Panc1 (cell line): ENCODE results near the gene GLG1. TPM values are rescaled to one million over a fixed set of nuclear protein-coding genes. Genes with fewer than 3 reads are reported as not detected.

Experiments
- ATAC-seq: fragments of 200-7000 bp; cut with Tn5 transposase; 2 replicates; pipeline ENCODE4 v1.9.1; 2020; ENCODE audit warnings: mild to moderate bottlenecking, moderate library complexity
- BruUV-seq: library from RNA; stranded (reverse); fragments of 400-500 nt; replicated peaks from 2 replicates; lab custom pipeline; 2021; lab: Mats Ljungman, UMichigan
- CTCF ChIA-PET: fragments of 300-600 bp; sonication (Branson Sonifier 250); formaldehyde crosslinking; loops from one replicate; lab custom pipeline; 2022; ENCODE audit warnings: antibody characterized with exemption; lab: Charles Lee
- POLR2A ChIA-PET: fragments of 300-600 bp; sonication (Branson Sonifier 250); formaldehyde crosslinking; loops from one replicate; lab custom pipeline; 2022; ENCODE audit warnings: antibody characterized with exemption; lab: Charles Lee
- DNase-seq: peaks from one replicate; pipeline ENCODE4 v3.0.0-alpha.2; 2010; ENCODE audit warnings: low read depth, low spot score
- H3K27ac ChIP-seq: 2 replicates; pipeline ENCODE4 v1.5.1; 2011; ENCODE audit warnings: mild to moderate bottlenecking, low read length, inconsistent platforms
- H3K27me3 ChIP-seq: fragments of 200-500 bp; sonication (Bioruptor generic); 2 replicates; pipeline ENCODE4 v1.6.0; 2014; ENCODE audit warnings: low read length, inconsistent platforms; ENCODE audit not compliant: control insufficient read depth, insufficient read depth
- H3K36me3 ChIP-seq: fragments of 200-500 bp; sonication (Bioruptor generic); 2 replicates; pipeline ENCODE4 v1.5.1; 2014; ENCODE audit warnings: inconsistent platforms, mild to moderate bottlenecking, low read length, moderate library complexity; ENCODE audit not compliant: control insufficient read depth, insufficient read depth
- H3K4me1 ChIP-seq: 2 replicates; pipeline ENCODE4 v1.5.1; 2011; ENCODE audit warnings: inconsistent platforms, mild to moderate bottlenecking, low read length, moderate library complexity; ENCODE audit not compliant: control insufficient read depth, insufficient read depth
- H3K4me3 ChIP-seq, 2 experiments: 2 replicates each; pipeline ENCODE4 v1.5.1; 2011 to 2012; ENCODE audit warnings: low read depth in 2 of 2, low read length in 2 of 2, mild to moderate bottlenecking in 2 of 2, inconsistent platforms in 1 of 2, moderate library complexity in 1 of 2
- H3K9me3 ChIP-seq: fragments of 200-500 bp; sonication (Bioruptor generic); 2 replicates; pipeline ENCODE4 v1.5.1; 2014; ENCODE audit warnings: low read depth, mild to moderate bottlenecking, inconsistent platforms, low read length, moderate library complexity; ENCODE audit not compliant: control insufficient read depth, insufficient read depth
- POLR2AphosphoS5 ChIP-seq: IDR thresholded peaks from 2 replicates; pipeline ENCODE4 v1.6.1; 2012; ENCODE audit warnings: mild to moderate bottlenecking, low read depth, low read length, moderate library complexity
- SIN3A ChIP-seq: IDR thresholded peaks from 2 replicates; pipeline ENCODE4 v1.6.1; 2012; ENCODE audit warnings: low read depth, mild to moderate bottlenecking, low read length, moderate library complexity, borderline replicate concordance; ENCODE audit not compliant: insufficient read depth
- TCF7L2 ChIP-seq: IDR thresholded peaks from 2 replicates; pipeline ENCODE4 v1.6.1; 2011; ENCODE audit warnings: mild to moderate bottlenecking, low read depth, low read length, inconsistent platforms
- in situ Hi-C: cut with HindIII; loops from 2 replicates; pipeline ENCODE4 v1.10.0; 2016; ENCODE audit warnings: low sequenced_read_pairs, low pct_unique_long_range_greater_than_20kb
- intact Hi-C: fragments of 100-400 bp; cut with micrococcal nuclease; formaldehyde crosslinking; loops from one replicate; pipeline ENCODE4 v1.10.0; 2022; ENCODE audit not compliant: unreplicated experiment
- total RNA-seq: library from RNA; stranded (reverse); gene quantifications from one replicate; pipeline ENCODE4 v1.2.1, GENCODE V29; 2021; ENCODE audit not compliant: unreplicated experiment
- TF ChIP-seq, protein P1 (sequence below): fragments of 450-650 bp; IDR thresholded peaks from 2 replicates; pipeline ENCODE4 v1.5.1; 2017; ENCODE audit warnings: mild to moderate bottlenecking
- TF ChIP-seq, protein P2 (sequence below), 2 experiments: IDR thresholded peaks; 2 replicates each; pipeline ENCODE4 v1.6.1; 2011 to 2012; ENCODE audit warnings: low read depth in 2 of 2, control low read depth in 1 of 2, low read length in 1 of 2, mild to moderate bottlenecking in 1 of 2, moderate library complexity in 1 of 2; ENCODE audit not compliant: insufficient read depth in 1 of 2

The GLG1 gene
- total RNA-seq, 1 experiment from 2014 or later, result 75.9 TPM

DNA sequence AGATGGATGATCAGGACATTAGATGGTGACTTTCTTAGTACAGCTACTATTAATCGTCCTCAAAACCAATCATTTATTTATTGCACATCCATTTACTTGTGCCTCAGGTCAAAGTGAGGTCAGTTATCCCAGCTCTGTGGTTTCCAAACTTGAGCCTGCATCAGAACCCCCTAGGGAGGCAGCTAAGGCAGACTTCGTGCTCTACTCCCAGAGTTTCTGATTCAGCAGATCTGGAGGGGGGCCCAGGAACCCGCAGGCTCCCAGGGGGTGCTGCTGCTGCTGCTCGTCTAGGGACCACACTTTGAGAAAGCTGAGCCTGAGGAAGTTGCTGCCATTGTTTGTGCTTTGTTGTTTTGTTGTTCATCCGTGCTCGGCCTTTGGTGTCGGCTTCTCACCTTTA is 141.6 kb downstream of the GLG1 start:
- Histone ChIP-seq H3K4me1 (no peaks in the 10 kb centered on the region), H3K27ac (no peak overlapping the region), H3K4me3 (no peak overlapping the region), H3K27me3 (no peaks in the 10 kb centered on the region), H3K9me3 (no peaks in the 10 kb centered on the region), H3K36me3 (peaks cover 7% of the 10 kb centered on the region)
- DNase-seq (no peak), ATAC-seq (no peak)
- ChIA-PET CTCF (no interaction called here), POLR2A (no interaction called here)
- TF ChIP-seq, protein P1, sequence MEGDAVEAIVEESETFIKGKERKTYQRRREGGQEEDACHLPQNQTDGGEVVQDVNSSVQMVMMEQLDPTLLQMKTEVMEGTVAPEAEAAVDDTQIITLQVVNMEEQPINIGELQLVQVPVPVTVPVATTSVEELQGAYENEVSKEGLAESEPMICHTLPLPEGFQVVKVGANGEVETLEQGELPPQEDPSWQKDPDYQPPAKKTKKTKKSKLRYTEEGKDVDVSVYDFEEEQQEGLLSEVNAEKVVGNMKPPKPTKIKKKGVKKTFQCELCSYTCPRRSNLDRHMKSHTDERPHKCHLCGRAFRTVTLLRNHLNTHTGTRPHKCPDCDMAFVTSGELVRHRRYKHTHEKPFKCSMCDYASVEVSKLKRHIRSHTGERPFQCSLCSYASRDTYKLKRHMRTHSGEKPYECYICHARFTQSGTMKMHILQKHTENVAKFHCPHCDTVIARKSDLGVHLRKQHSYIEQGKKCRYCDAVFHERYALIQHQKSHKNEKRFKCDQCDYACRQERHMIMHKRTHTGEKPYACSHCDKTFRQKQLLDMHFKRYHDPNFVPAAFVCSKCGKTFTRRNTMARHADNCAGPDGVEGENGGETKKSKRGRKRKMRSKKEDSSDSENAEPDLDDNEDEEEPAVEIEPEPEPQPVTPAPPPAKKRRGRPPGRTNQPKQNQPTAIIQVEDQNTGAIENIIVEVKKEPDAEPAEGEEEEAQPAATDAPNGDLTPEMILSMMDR, result no peak
- TF ChIP-seq POLR2AphosphoS5, result no peak
- no peak for TF ChIP-seq SIN3A
- TF ChIP-seq, protein P2, sequence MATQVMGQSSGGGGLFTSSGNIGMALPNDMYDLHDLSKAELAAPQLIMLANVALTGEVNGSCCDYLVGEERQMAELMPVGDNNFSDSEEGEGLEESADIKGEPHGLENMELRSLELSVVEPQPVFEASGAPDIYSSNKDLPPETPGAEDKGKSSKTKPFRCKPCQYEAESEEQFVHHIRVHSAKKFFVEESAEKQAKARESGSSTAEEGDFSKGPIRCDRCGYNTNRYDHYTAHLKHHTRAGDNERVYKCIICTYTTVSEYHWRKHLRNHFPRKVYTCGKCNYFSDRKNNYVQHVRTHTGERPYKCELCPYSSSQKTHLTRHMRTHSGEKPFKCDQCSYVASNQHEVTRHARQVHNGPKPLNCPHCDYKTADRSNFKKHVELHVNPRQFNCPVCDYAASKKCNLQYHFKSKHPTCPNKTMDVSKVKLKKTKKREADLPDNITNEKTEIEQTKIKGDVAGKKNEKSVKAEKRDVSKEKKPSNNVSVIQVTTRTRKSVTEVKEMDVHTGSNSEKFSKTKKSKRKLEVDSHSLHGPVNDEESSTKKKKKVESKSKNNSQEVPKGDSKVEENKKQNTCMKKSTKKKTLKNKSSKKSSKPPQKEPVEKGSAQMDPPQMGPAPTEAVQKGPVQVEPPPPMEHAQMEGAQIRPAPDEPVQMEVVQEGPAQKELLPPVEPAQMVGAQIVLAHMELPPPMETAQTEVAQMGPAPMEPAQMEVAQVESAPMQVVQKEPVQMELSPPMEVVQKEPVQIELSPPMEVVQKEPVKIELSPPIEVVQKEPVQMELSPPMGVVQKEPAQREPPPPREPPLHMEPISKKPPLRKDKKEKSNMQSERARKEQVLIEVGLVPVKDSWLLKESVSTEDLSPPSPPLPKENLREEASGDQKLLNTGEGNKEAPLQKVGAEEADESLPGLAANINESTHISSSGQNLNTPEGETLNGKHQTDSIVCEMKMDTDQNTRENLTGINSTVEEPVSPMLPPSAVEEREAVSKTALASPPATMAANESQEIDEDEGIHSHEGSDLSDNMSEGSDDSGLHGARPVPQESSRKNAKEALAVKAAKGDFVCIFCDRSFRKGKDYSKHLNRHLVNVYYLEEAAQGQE (IDR thresholded peaks at IDR 0.05; ENCODE audit: insufficient read depth in 1 of 2, low read depth in 2 of 2, low read length in 1 of 2), result no peak
- no peak for TF ChIP-seq TCF7L2
- no TSS peak for BruUV-seq
- in situ Hi-C loops (no loop called here), intact Hi-C loops (no loop called here)

DNA sequence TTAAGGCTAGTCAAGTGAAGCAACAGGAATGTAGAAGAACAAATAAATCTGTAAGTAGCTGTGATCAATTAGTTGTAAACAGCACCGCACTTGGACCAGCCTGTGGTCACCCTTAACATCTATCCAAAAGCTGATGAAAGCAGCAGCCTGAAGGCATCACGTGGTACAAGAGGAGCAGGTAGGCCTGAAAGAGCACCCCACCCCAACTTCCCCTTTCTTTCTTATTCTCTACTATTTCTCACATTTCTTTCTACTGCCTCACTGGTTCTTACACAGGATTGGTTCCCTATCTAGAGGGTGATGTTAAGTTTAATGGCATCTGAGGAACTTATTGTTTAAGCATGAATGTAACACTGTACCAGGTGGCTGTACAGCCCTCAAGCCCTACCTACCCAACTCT is 143.0 kb downstream of the GLG1 start:
- DNase-seq (no peak), ATAC-seq (no peak)
- Histone ChIP-seq H3K27me3 (no peaks in the 10 kb centered on the region), H3K27ac (no peak overlapping the region), H3K9me3 (no peaks in the 10 kb centered on the region), H3K4me1 (no peaks in the 10 kb centered on the region), H3K4me3 (no peak overlapping the region), H3K36me3 (peaks cover 7% of the 10 kb centered on the region)
- in situ Hi-C loops, result no loop called here
- ChIA-PET POLR2A (no interaction called here), CTCF (interaction anchor here (0.7 kb wide), 1 partner anchor 211 kb away, joined by 5 read pairs; no protein-coding TSS in a partner anchor)
- no TSS peak for BruUV-seq
- TF ChIP-seq TCF7L2, result no peak
- no peak for TF ChIP-seq POLR2AphosphoS5
- TF ChIP-seq, protein P1, result no peak
- TF ChIP-seq SIN3A, result no peak
- TF ChIP-seq, protein P2 (IDR thresholded peaks at IDR 0.05; ENCODE audit: insufficient read depth in 1 of 2, low read depth in 2 of 2, low read length in 1 of 2), result no peak
- intact Hi-C loops, result no loop called here
